ENCODE results near the gene NEDD9.

DNA sequence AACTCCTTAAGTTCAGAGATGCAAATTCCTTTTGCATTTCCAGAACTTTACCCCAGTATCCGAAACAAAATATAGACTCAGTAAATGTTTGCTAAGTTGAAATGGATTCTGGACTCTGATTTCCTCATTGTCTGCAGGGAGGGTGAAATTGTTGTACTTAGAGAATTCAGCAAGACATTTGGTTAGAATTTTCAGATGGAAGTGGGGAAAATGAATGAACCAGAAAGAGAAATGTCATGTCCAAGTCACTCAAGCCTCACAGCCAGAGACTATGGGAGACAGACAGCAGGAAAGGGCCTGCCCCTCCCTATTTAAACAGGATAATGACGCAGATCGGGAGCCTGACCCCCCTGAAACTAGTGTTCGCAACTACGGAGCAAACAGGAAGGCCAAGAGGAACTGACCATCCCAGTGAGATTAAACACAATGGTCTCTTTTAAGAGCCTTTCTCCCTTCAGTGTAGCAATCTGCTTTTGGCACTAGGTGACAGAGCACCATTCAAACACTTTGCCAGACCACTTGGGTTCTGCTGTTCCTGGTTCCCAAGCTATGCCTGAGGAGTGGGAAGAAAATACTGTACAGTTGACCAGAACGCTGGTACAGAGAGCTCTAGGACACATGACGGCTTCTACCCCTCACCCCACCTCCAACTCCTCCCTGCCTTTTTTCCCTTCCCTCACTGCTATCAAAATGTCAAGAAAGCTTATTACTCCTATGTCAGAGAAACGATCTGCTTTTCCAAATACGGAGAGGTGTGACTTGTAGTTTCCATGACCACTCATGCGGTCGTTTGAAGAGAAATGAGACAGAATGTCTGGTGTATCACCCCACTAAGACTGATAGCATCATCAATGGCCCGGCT, 13.7 kb downstream of the NEDD9 start:
- TF ChIP-seq, protein P1, sequence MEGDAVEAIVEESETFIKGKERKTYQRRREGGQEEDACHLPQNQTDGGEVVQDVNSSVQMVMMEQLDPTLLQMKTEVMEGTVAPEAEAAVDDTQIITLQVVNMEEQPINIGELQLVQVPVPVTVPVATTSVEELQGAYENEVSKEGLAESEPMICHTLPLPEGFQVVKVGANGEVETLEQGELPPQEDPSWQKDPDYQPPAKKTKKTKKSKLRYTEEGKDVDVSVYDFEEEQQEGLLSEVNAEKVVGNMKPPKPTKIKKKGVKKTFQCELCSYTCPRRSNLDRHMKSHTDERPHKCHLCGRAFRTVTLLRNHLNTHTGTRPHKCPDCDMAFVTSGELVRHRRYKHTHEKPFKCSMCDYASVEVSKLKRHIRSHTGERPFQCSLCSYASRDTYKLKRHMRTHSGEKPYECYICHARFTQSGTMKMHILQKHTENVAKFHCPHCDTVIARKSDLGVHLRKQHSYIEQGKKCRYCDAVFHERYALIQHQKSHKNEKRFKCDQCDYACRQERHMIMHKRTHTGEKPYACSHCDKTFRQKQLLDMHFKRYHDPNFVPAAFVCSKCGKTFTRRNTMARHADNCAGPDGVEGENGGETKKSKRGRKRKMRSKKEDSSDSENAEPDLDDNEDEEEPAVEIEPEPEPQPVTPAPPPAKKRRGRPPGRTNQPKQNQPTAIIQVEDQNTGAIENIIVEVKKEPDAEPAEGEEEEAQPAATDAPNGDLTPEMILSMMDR (IDR thresholded peaks at IDR 0.05) = no peak
- TF ChIP-seq EP300 (IDR thresholded peaks at IDR 0.05; ENCODE audit: low read depth) = no peak
- peak; percentile 29 to 64 (median 44) for TF ChIP-seq POLR2AphosphoS5 (IDR thresholded peaks at IDR 0.05)
